ENCODE results near the gene ZNF101. TPM values are rescaled to one million over a fixed set of nuclear protein-coding genes. Genes with fewer than 3 reads are reported as not detected.
"Not testable (repeated sequence)": the region's sequence is repeated elsewhere in the genome, so short reads cannot be mapped to it uniquely, and the experiment has no call there.

The ZNF101 gene
- total RNA-seq, 1 experiment from 2014 or later = 51.4 TPM

DNA sequence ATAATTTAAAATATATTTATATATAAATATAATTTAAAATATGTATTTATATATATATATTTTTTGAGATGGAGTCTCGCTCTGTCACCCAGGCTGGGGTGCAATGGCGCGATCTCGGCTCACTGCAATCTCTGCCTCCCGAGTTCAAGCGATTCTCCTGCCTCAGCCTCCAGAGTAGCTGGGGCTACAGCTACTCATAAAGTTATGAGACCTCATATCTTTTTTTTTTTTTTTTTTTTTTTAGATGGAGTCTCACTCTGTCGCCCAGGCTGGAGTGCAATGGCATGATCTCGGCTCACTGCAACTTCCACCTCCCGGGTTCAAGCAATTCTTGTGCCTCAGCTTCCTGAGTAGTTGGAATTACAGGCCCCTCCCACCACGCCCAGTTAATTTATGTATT lies 20.4 kb downstream of the ZNF101 start:
- H3K36me3 Mint-ChIP-seq; CTCF ChIA-PET; H3K27me3 Mint-ChIP-seq (ENCODE audit: low read depth); H3K4me3 Mint-ChIP-seq; ATAC-seq; DNase-seq (ENCODE audit: low spot score); H3K9me3 Mint-ChIP-seq; H3K4me1 Mint-ChIP-seq; H3K27ac Mint-ChIP-seq: not testable (repeated sequence)
- peak; percentile 84 for TF ChIP-seq HMGA2 (CRISPR knock-in tag; IDR thresholded peaks at IDR 0.05)
- POLR2A ChIA-PET = interaction anchor here (0.6 kb wide), 1 partner anchor 172 kb away, joined by 3 read pairs; no protein-coding TSS in a partner anchor

DNA sequence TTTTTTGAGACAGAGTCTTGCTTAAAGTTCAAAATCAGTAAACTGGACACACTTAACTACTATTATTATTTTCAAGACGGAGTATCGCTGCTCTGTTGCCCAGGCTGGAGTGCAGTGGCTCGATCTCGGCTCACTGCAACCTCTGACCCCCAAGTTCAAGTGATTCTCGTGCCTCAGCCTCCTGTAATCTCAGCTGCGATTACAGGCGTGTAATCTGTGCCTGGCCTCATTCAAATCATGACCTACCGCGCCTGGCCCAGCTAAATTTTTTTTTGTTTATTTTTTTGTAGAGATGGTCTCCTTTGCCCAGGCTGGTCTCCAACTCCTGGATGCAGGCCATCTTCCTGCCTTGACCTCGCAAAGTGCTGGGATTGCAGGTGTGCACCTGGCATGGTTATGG lies 23.0 kb downstream of the ZNF101 start:
- ATAC-seq = no peak
- TF ChIP-seq, protein P1, sequence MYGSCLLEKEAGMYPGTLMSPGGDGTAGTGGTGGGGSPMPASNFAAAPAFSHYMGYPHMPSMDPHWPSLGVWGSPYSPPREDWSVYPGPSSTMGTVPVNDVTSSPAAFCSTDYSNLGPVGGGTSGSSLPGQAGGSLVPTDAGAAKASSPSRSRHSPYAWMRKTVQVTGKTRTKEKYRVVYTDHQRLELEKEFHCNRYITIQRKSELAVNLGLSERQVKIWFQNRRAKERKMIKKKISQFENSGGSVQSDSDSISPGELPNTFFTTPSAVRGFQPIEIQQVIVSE (CRISPR knock-in tag; IDR thresholded peaks at IDR 0.05; ENCODE audit: borderline replicate concordance) = no peak
- no peak for TF ChIP-seq RELA (CRISPR knock-in tag; IDR thresholded peaks at IDR 0.05; ENCODE audit: borderline replicate concordance)
- TF ChIP-seq, protein P2, sequence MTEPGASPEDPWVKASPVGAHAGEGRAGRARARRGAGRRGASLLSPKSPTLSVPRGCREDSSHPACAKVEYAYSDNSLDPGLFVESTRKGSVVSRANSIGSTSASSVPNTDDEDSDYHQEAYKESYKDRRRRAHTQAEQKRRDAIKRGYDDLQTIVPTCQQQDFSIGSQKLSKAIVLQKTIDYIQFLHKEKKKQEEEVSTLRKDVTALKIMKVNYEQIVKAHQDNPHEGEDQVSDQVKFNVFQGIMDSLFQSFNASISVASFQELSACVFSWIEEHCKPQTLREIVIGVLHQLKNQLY (CRISPR knock-in tag; IDR thresholded peaks at IDR 0.05) = no peak
- TF ChIP-seq CREB1 (CRISPR knock-in tag; IDR thresholded peaks at IDR 0.05) = no peak
- TF ChIP-seq NR3C1 (CRISPR knock-in tag; conservative IDR thresholded peaks at IDR 0.05; ENCODE audit: low read depth) = no peak
- no peak for TF ChIP-seq JUN (CRISPR knock-in tag; IDR thresholded peaks at IDR 0.05)
- TF ChIP-seq, protein P3, sequence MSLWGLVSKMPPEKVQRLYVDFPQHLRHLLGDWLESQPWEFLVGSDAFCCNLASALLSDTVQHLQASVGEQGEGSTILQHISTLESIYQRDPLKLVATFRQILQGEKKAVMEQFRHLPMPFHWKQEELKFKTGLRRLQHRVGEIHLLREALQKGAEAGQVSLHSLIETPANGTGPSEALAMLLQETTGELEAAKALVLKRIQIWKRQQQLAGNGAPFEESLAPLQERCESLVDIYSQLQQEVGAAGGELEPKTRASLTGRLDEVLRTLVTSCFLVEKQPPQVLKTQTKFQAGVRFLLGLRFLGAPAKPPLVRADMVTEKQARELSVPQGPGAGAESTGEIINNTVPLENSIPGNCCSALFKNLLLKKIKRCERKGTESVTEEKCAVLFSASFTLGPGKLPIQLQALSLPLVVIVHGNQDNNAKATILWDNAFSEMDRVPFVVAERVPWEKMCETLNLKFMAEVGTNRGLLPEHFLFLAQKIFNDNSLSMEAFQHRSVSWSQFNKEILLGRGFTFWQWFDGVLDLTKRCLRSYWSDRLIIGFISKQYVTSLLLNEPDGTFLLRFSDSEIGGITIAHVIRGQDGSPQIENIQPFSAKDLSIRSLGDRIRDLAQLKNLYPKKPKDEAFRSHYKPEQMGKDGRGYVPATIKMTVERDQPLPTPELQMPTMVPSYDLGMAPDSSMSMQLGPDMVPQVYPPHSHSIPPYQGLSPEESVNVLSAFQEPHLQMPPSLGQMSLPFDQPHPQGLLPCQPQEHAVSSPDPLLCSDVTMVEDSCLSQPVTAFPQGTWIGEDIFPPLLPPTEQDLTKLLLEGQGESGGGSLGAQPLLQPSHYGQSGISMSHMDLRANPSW (CRISPR knock-in tag; conservative IDR thresholded peaks at IDR 0.05; ENCODE audit: low read depth) = no peak
- TF ChIP-seq KAT7 (CRISPR knock-in tag; IDR thresholded peaks at IDR 0.05; ENCODE audit: borderline replicate concordance) = no peak
- DNase-seq (ENCODE audit: low spot score) = no peak
- H3K4me3 Mint-ChIP-seq = no peak overlapping the region
- ChIA-PET CTCF (interaction anchor here (0.6 kb wide), 2 partner anchors 157 to 366 kb away, joined by 3 to 4 read pairs; no protein-coding TSS in a partner anchor), POLR2A (no interaction called here)
- no peaks in the 10 kb centered on the region for H3K4me1 Mint-ChIP-seq
- no peak overlapping the region for H3K27ac Mint-ChIP-seq
- no peaks in the 10 kb centered on the region for H3K9me3 Mint-ChIP-seq
- no peaks in the 10 kb centered on the region for H3K27me3 Mint-ChIP-seq (ENCODE audit: low read depth)
- no peaks in the 10 kb centered on the region for H3K36me3 Mint-ChIP-seq

DNA sequence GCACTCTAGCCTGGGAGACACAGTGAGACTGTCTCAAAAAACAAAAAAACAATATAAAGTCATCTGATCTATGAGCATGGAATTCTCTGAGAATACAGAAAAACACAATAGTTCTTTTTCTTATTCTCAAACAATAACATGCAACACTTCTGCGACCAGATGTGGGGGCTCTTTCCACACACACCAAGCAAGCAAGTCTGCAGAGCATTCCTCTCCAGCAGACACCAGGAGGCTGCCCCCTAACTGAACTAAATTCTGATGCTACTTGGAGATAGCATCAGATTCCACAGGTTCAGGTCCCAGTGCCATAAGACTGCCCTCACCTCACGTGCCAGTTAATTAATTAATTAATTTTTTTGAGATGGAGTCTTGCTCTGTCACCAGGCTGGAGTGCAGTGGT lies 27.7 kb downstream of the ZNF101 start:
- no peak overlapping the region for H3K27ac Mint-ChIP-seq
- H3K27me3 Mint-ChIP-seq (ENCODE audit: low read depth) = no peaks in the 10 kb centered on the region
- ChIA-PET CTCF (interaction anchor here (0.7 to 1.5 kb wide), 4 partner anchors 28 to 260 kb away, joined by 3 to 6 read pairs (median 4); partner anchors contain the start of gene ZNF506), POLR2A (no interaction called here)
- no peaks in the 10 kb centered on the region for H3K36me3 Mint-ChIP-seq
- DNase-seq (ENCODE audit: low spot score) (peak; percentile 27), ATAC-seq (peak; percentile 85)
- H3K4me1 Mint-ChIP-seq = no peaks in the 10 kb centered on the region
- 0 out of 2 replicates have a peak, but pooled peaks cover 8% of the 10 kb centered on the region for H3K9me3 Mint-ChIP-seq
- H3K4me3 Mint-ChIP-seq = no peak overlapping the region
- TF ChIP-seq GTF2I (CRISPR knock-in tag; conservative IDR thresholded peaks at IDR 0.05) = no peak
- TF ChIP-seq, protein P4, sequence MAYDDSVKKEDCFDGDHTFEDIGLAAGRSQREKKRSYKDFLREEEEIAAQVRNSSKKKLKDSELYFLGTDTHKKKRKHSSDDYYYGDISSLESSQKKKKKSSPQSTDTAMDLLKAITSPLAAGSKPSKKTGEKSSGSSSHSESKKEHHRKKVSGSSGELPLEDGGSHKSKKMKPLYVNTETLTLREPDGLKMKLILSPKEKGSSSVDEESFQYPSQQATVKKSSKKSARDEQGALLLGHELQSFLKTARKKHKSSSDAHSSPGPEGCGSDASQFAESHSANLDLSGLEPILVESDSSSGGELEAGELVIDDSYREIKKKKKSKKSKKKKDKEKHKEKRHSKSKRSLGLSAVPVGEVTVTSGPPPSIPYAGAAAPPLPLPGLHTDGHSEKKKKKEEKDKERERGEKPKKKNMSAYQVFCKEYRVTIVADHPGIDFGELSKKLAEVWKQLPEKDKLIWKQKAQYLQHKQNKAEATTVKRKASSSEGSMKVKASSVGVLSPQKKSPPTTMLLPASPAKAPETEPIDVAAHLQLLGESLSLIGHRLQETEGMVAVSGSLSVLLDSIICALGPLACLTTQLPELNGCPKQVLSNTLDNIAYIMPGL (CRISPR knock-in tag; IDR thresholded peaks at IDR 0.05) = no peak
- TF ChIP-seq, protein P5, sequence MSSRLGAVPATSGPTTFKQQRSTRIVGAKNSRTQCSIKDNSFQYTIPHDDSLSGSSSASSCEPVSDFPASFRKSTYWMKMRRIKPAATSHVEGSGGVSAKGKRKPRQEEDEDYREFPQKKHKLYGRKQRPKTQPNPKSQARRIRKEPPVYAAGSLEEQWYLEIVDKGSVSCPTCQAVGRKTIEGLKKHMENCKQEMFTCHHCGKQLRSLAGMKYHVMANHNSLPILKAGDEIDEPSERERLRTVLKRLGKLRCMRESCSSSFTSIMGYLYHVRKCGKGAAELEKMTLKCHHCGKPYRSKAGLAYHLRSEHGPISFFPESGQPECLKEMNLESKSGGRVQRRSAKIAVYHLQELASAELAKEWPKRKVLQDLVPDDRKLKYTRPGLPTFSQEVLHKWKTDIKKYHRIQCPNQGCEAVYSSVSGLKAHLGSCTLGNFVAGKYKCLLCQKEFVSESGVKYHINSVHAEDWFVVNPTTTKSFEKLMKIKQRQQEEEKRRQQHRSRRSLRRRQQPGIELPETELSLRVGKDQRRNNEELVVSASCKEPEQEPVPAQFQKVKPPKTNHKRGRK (CRISPR knock-in tag; IDR thresholded peaks at IDR 0.05; ENCODE audit: borderline replicate concordance) = no peak
- TF ChIP-seq, protein P6, sequence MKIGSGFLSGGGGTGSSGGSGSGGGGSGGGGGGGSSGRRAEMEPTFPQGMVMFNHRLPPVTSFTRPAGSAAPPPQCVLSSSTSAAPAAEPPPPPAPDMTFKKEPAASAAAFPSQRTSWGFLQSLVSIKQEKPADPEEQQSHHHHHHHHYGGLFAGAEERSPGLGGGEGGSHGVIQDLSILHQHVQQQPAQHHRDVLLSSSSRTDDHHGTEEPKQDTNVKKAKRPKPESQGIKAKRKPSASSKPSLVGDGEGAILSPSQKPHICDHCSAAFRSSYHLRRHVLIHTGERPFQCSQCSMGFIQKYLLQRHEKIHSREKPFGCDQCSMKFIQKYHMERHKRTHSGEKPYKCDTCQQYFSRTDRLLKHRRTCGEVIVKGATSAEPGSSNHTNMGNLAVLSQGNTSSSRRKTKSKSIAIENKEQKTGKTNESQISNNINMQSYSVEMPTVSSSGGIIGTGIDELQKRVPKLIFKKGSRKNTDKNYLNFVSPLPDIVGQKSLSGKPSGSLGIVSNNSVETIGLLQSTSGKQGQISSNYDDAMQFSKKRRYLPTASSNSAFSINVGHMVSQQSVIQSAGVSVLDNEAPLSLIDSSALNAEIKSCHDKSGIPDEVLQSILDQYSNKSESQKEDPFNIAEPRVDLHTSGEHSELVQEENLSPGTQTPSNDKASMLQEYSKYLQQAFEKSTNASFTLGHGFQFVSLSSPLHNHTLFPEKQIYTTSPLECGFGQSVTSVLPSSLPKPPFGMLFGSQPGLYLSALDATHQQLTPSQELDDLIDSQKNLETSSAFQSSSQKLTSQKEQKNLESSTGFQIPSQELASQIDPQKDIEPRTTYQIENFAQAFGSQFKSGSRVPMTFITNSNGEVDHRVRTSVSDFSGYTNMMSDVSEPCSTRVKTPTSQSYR (CRISPR knock-in tag; IDR thresholded peaks at IDR 0.05) = no peak
- TF ChIP-seq, protein P7, sequence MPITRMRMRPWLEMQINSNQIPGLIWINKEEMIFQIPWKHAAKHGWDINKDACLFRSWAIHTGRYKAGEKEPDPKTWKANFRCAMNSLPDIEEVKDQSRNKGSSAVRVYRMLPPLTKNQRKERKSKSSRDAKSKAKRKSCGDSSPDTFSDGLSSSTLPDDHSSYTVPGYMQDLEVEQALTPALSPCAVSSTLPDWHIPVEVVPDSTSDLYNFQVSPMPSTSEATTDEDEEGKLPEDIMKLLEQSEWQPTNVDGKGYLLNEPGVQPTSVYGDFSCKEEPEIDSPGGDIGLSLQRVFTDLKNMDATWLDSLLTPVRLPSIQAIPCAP (CRISPR knock-in tag; IDR thresholded peaks at IDR 0.05) = no peak
- TF ChIP-seq ZNF219 (CRISPR knock-in tag; IDR thresholded peaks at IDR 0.05; ENCODE audit: borderline replicate concordance) = no peak
- no peak for TF ChIP-seq TEAD1 (CRISPR knock-in tag; IDR thresholded peaks at IDR 0.05)
- no peak for TF ChIP-seq ZNF416 (CRISPR knock-in tag; IDR thresholded peaks at IDR 0.05)
- no peak for TF ChIP-seq SMAD3 (CRISPR knock-in tag; IDR thresholded peaks at IDR 0.05; ENCODE audit: borderline replicate concordance)
- no peak for TF ChIP-seq RELA (CRISPR knock-in tag; IDR thresholded peaks at IDR 0.05; ENCODE audit: borderline replicate concordance)
